Esophagus mucosa (tissue), 1 donor: ENCODE results near the gene DCPS. TPM values are rescaled to one million over a fixed set of nuclear protein-coding genes. Genes with fewer than 3 reads are reported as not detected.
"Not testable (repeated sequence)": the region's sequence is repeated elsewhere in the genome, so short reads cannot be mapped to it uniquely, and the experiment has no call there.

Experiments
- ATAC-seq: fragments of 200-7000 bp; cut with Tn5 transposase; one replicate; pipeline ENCODE4 v1.9.1; 2020
- total RNA-seq: library from RNA; stranded (reverse); gene quantifications from one replicate; pipeline ENCODE4 v1.2.4, GENCODE V29; 2023
- donor health status: DM: yes; HTN: yes; CAD: no.

The DCPS gene, protein sequence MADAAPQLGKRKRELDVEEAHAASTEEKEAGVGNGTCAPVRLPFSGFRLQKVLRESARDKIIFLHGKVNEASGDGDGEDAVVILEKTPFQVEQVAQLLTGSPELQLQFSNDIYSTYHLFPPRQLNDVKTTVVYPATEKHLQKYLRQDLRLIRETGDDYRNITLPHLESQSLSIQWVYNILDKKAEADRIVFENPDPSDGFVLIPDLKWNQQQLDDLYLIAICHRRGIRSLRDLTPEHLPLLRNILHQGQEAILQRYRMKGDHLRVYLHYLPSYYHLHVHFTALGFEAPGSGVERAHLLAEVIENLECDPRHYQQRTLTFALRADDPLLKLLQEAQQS
- total RNA-seq, result 17.4 TPM

DNA sequence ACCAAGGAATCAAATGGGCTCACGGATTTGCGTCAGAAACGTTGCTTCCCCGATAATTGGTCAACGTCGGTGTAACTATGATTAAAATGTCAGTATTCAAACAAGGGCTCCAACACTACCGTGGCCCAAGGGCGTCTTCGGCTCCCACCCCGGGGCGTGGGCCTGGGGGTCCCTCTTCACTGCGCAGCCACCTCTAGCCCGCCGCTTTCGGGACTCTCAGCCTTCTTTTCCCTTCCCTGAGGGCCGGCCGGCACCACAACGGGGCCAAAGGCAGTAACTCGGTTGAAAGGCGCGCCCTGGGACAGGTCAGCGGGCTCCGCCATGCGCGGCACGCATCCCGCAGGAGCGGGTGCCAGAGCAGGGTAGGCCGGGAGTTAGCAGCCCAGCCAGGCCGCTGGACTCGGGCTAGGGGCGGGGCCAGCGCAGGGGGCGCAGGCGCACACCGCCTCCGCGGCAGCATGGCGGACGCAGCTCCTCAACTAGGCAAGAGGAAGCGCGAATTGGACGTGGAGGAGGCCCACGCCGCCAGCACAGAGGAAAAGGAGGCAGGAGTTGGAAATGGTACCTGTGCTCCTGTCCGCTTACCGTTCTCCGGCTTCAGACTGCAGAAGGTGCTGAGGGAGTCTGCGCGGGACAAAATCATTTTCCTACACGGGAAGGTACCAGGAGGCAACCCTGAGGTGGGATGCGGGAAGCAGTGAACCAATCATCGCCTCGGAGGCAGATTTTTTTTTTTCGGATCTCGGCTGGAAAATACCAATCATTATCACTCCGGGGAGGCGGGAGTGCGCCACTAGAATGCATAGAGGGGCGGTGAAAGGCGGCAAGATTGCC lies at the start of gene DCPS:
Gene DCPS, plus strand, starts transcription at position 438 of the 834 bp plus-strand sequence. Its CDS starts 21 bp downstream, at position 459.
- ATAC-seq, result peak; percentile 99

DNA sequence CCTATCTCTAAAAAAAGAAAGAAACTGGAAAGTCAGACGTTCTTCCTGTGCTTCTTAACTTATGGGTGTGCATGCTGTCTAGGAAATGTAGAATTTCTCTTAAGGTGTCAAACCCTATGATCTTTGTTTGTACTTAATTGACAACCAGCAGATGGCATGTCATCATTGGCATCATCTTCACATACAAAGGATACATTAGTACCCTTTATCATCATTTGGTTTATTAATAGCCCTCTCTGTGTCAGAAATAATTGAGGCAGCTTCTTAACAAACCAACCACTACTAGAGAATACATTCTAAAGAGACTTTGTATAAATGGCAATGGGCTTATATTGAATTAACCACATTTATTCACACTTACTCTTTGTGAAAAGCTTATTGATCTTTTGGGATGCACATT lies 49.0 kb upstream of the DCPS start:
- ATAC-seq, result no peak

DNA sequence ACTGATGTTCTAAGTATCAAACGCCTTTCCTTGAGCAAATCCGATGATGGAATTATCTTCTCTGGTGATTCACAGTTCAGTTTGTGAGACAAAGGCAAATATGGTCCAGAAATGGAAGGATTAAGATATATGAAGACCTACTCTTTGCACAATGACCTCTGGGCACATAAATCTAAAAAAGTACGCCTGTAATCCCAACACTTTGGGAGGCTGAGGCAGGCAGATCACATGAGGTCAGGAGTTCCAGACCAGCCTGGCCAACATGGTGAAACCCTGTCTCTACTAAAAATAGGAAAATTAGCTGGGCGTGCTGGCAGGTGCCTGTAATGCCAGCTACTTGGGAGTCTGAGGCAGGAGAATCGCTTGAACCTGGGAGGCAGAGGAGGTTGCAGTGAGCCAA lies 48.4 kb upstream of the DCPS start:
- not testable (repeated sequence) for ATAC-seq

DNA sequence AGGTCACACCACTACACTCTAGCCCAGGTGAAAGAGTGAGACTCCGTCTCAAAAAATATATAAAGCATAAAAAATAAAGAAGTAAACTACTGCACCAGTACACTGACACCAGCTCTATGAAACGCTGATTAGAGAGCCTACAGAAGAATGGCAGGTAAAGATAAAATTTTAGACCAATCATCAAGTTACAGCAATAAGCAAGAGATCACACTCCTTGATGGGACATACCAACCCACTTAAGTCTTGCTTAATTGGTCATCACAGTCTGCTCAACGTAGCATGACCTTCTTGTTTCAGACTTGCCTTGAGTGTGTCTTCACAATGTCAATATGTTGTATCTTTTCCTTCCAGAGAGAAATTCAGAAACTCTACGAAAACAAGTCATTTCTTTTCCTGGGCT lies 47.6 kb upstream of the DCPS start:
- ATAC-seq, result no peak

DNA sequence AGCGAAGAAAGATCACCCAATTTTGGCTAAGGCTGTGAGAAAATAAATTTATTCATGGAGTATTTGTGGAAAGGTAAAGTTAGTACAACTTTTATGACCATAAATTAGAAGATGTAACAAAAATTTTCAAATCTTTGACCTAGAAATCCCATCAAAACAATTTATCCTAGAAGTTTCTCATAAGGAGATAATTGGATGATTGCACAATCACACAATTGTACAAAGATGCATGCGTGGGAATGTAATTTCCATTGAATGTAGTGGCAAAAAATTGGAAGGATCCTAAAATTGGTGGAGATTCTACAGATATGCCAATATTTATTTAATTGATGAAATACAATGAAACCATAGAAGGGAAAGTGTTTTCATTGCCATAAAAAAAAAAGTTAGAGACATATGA lies 46.7 kb upstream of the DCPS start:
- no peak for ATAC-seq

DNA sequence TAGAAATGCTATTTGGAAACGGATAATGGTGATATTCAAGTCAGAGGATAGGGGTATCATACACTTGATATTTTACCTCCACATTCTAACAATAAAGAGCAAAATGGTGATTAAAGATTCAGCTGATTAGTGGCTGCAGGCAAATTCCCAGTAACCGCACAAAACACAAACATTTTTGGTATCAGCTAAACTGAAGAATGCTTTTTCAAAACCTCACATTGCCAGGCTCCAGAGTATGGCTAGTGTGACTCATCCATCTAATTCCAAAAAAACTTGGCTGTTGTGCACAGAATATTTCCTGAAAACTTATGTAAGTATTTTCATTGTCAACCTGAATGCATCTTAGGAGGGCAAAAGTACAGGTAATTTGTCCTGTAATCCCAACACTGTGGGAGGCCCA lies 46.1 kb upstream of the DCPS start:
- ATAC-seq, result no peak

DNA sequence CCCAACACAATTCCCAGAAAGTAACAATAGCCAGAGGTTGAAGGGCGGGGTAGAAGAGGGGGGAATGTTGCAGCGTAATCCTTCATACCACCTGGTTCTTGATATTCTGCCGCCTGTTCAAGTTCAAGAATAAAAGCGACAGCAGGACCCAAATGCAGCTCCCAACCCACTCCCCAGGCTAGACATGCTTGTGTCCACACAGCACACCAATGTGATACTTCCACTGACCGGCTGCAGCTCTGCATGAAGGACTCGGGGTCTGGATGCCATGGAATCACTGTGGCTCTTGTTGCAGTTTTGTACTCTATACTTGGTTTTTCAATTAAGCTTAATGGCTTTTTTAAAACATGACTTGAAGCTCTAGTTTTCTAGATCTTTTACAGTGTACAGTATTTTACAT lies 41.6 kb upstream of the DCPS start:
- ATAC-seq, result no peak

DNA sequence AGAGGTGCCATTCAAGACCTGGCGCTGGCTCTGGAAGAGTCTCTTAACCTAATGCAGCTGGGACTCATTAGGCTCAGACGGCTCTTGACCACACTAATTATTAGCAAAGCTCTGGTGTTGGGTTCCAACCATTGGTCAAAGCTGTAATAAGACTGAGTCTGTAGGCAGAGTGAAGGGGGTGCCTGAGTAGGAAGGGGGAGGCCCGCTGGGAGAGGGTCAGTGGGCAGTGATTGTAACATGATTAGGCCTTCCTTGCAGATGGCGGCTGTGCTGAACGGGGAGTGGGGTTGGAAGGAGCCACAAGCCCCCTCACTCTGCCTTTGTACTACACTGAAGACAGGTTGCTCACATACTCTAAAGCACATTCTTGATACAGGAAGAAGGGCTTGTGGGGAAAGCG lies 40.4 kb upstream of the DCPS start:
- no peak for ATAC-seq

DNA sequence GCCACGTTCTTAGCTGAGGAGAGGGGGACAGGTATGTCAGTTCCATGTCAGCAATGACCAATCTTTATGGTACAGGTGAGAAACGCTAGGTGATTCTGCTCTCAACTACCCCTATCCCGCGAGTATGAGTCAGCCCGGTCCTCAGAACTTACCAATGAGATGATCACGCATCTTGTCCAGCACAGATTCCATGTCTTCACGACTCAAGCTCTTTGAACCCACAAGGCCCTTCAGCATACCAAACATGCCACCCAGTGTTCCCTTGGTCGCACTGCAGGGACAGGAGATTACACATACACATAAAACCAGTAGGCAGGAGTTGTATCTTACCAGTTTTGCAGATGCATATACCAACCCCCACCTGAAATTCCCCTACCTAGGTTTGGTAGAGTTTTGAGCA lies 38.0 kb upstream of the DCPS start:
- no peak for ATAC-seq

DNA sequence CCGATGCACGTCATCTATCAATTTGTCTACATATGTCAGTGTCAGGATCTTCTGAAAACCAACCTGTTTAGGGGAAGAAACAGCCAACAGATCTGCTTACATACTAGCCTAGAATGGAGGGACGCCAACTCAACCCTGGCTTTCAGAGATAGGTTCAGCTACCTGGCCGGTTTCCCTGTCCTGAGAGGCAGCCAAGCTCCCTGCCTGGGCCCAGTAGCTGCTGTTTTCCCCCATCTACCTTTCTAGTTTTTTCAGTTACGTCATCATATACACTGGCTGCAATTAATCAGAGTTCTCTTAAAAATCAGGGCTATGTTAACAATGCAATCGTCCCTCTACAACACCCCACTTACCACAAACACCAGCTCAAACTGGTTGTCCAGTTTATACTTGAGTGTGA lies 36.2 kb upstream of the DCPS start:
- ATAC-seq, result no peak

DNA sequence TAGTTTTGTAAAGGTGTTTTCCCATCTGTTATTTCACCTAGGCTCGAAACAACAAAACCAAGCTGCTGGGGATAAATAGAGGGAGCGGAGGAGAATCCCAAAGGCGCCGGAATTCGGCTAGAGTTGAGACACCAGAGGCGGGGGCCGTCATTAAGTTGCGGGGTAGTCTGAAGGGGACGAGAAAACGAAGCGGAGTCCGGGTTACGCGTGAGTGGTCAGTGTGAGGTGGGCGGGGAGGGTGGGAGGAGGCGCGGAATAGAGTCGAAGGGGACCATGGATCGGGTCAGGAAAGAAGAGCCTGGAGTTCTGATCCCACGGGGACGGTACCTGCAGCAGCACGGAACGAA lies 35.5 kb upstream of the DCPS start:
- ATAC-seq, result no peak

DNA sequence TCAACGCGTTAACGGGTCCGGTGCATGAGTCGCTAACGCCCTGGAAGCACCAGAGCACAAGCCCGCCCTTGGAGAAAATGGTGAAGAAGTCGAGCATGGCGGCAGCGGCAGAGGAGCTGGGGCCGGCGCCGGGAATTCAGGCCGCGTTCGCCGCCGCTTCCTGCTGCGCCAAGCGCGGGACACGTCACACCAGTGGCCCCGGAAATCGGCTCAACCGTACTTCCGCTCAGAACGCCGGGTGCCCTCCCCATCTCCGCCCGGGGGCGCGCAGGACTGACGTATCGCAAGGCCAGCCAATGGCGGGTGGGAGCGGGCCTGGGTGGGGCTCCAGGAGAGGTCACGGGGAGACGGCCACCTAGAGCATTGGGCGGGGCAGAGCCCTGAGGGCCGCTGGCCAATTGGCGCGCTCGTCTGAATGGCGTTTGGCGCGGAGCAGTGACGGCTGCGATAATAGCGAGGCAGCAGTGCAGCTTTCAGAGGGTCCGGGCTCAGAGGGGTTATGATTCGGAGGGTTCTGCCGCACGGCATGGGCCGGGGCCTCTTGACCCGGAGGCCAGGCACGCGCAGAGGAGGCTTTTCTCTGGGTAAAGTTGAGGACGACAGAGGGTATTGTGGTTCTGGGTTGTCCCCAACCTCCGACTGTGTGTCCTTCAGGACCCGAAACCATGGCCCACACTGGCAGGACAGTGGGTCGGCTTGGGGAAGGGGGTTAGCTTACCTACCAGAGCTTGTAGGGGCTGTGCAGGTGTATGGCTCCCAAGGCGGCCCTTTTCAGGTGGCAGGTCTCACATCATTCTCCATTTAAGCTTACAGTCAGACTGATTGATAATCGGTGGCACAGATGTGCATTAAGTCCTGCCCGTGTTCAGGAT lies 34.9 kb upstream of the DCPS start, which contains the start of the genes FOXRED1 and SRPRA:
Gene FOXRED1, plus strand, starts transcription at position 447 of the 872 bp plus-strand sequence. Its CDS starts 53 bp downstream, at position 500.
Gene SRPRA, minus strand, starts transcription at position 188 of the 872 bp plus-strand sequence. Its CDS starts 91 bp downstream, at position 97.
- ATAC-seq, result peak; percentile 100

DNA sequence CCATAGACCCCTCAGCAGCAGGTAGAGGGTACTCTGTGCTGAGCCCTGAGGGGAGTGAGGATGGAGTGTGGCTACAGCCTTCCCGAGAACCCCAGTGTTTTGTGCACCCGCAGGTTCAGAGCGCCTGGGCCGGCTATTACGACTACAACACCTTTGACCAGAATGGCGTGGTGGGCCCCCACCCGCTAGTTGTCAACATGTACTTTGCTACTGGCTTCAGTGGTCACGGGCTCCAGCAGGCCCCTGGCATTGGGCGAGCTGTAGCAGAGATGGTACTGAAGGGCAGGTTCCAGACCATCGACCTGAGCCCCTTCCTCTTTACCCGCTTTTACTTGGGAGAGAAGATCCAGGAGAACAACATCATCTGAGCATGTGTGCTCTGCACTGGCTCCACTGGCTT lies 26.5 kb upstream of the DCPS start:
- ATAC-seq, result no peak

DNA sequence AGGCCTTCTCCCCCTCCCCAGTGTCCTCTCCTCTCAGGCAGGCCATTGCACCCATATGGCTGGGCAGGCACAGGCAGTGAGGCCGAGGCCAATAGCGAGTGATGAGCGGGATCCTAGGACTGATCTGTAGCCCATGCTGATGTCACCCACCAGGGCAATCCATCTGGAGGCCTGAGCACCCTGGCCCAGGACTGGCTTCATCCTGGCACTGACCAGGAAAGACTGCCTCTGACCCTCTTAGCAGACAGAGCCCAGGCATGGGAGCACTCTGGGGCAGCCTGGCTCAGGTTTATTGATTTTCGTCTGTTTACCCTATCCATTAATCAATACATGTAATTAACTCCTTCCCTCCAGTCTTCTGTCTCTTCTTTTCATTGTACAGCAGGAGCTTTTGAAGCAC lies 26.1 kb upstream of the DCPS start:
- ATAC-seq, result no peak

DNA sequence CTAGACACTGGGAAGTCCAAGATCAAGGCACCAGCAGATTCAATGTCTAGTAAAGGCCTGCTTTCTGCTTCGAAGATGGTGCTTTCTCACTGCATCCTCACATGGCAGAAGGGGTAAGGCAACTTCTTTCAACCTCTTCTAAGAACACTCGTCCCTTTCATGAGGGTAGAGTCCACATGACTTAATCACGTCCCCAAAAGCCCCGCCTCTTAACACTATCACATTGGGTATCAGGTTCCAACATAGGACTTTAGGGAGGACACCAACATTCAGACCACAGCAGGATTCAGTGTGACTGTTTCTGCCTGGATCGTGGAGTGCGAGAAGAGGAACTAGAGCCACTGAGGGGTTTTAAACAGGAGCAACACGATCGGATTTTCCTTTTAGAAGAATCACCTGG lies 24.7 kb upstream of the DCPS start:
- no peak for ATAC-seq

DNA sequence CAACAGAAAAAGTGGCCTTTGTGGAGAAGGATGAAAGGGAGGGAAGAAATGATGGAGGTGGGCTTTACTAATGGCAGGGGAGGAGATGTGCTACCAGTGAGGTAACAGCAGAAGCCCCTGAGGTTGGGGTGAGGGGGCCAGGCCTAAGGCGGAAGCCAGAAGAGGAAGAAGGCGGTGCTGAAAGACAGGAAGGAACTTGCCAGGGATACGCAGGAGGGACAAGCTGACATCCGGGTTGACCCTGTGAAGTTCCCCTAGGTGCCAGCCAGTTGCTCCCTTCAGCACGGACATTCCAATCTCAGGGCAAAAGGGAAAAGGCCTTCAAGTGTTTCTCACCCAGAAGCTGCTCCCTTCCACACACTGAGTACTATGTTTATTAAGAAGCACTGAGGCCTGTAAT lies 23.3 kb upstream of the DCPS start:
- no peak for ATAC-seq

DNA sequence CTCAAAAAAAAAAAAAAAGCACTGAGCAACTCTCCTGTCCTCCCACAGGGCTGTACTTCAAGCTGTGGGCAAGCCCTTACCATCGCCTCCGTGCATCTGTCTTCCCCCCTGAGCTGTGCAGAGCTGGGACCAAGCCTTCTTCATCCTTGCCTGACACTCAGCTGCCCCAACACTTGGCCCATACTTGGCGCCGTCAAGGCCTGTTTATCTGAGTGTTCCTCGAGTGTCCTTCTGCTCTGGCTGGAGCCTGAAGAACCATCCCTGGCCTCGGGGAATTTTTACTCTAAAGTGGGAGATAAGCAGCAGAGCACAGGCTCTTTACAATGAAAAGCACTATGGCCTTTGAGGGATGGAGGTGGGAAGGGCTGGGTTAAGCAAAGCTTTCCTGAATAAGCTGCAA lies 22.6 kb upstream of the DCPS start:
- no peak for ATAC-seq

DNA sequence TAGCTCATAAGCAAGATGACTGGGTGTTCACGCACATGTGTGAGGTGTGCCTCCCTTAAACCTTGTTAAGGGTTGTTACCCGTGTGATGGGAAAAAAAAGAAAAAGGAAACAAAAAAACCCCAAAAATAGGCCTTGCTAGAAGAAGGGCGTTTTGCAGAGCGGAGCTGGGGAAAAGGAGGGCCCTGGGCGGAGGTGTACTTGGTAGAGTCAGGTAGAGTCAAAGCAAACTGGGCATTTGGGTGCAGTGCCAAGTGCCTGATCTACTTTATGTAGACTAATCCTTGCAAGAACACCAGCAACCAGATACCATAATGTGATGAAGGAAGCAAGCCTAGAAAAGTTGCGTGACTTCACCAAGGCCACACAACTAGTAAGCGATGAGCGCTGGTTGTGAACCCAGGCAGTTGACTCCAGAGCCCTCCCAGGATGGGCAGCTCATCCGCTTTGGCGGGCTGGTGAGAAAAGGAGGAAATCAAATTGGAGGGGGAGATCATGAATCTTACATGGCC lies 22.1 kb upstream of the DCPS start:
- no peak for ATAC-seq

DNA sequence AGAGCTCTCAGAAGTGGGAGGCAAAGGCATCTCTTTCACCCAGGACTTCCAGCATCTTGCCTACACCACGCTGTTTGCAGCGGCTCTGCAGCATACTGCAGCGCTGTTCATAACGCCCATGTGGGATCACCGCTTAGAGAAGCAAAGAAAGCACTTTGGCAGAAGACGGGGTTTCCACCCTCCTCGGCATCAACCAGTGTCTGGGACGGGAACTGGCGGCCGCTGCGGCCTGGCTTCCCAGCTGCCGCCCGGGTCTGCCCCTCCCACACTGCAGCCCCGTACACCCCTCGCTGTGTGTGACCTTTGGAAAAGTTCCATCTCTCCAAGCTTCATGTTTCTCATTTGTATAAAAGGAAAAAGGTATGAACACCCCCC lies 21.5 kb upstream of the DCPS start:
- peak; percentile 40 for ATAC-seq

DNA sequence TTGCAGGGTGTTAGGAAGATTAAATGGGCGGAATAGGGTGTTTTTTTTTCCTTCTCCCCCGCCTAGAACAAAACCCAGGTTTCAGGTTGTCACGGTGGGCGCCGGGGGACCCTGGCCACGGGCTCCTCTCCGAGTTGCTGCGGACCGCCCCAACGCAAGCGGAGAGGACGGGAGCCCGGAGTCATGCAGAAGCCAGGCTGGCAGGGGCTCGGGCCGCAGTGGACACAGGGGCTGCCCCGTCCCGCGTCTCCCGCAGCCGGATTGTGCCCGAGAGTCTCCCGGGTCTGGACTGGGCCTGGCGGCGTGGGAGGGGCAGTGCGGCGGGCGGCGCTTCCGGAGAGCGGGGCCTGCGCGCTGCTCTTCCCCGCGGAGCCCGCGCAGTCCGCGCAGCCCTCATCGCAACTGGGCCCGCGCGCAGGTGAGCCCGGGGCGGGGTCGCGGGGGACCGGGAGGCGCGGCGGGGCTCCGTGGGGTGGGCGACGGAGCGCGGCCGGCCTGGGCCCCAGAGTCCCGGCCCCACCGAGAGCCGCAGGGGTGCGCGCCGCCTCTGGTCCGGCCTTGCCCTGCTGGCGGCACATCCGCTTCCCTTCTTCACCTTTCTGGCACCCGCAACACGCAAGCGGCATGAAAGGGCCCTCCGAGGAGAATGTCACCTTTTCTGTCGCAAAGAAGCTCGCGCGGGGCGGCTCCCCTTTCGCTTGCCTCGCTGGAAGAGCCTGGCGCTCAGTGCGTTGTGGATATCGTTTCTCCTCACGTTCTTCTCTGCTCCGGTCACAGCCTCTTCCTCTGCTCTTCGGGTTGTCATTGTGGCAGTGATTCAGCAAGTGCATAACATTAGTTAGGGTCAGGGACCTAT lies 20.9 kb upstream of the DCPS start, which contains the start of gene TIRAP:
Gene TIRAP, plus strand, starts transcription at position 358 of the 856 bp plus-strand sequence. CDS start 7,802 bp downstream, outside the sequence.
- peak; percentile 84 for ATAC-seq

DNA sequence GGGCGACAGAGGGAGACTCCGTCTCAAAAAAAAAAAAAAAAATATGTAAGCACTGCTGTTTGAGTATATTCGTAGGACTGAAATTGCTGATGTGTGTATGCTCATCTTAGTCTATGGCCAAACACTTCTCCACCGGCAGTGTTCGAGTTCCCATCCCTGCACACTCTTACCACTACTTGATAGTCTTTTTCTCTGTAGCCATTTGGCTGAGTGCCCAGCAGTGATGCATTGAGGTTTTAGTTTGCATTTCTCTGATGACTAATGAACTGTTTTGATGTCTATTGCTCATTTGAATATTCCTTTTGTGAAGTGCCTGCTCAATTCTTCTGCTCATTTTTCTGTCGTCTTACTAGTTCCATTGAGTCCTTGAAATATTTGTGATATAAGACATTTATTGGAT lies 19.0 kb upstream of the DCPS start:
- peak; percentile 62 for ATAC-seq

DNA sequence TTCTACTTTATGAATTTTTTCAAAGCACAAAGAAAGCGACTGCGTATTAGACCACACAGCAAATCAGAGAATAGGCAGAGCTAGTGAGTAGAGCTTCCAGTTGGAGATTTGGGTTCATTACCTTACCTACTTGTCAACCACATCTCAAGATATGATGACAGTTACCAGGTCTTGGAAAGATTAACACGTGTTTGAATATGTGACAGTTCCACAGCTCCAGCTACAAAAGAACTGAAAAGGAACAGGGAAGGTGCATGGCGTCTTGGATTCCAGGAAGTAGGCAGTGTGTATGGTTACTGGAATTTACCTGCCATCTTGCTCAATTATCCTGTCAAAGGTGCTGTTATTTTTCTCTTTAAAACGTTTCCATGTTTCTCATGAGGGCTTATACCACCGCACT lies 15.6 kb upstream of the DCPS start:
- ATAC-seq, result no peak
